GM21515 (cell line): ENCODE results near the gene CYP17A1.
"Not testable (repeated sequence)": the region's sequence is repeated elsewhere in the genome, so short reads cannot be mapped to it uniquely, and the experiment has no call there.

ENCODE experiments used
- ATAC-seq: cut with Tn5 transposase; IDR thresholded peaks from one replicate; pipeline ENCODE4 v1.9.1; 2021; ENCODE audit not compliant: unreplicated experiment

CYP17A1 gene

DNA sequence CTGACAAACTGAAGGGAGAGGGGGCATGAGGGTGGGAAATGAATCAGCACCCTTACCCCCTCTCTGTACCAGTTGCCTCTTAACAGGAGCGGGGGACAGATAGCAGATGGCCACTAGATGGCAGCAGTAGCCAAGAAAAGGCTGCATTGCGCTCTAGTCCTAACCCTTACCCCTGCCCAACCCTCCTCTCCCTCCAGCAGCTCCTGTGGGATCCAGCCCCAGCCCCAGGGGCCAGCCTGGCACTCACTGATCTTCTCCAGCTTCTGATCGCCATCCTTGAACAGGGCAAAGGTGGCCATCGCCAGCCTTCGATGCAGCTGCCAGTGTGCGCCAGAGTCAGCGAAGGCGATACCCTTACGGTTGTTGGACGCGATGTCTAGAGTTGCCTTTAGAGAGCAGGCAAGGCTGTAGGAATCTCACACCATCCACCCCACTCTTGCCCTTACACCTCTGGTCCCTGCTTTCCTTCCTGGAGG lies 2.2 kb downstream of the CYP17A1 start:
- ATAC-seq, result no peak

GRCh38 chr10:102834143-102834542 lies 3.1 kb downstream of the CYP17A1 start:
- no peak for ATAC-seq

DNA sequence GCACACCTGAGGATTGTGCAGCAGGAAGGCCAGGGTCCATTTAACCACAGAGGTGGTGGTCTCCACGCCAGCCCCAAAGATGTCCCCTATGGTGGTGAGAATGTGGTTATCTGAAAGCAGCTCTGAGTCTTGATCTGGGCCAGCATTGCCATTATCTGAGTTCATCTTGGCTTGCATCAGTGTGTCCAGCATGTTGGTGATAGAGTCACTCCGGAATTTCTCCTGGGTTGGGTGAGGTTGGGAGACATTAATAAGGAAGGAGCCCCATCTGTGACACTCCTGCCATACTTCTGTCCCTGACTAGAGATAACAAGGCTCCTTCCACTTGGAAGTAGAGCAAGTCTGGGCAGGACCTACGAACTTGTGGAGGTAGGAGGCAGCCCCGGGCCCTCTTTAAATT lies 4.2 kb downstream of the CYP17A1 start:
- ATAC-seq, result no peak

DNA sequence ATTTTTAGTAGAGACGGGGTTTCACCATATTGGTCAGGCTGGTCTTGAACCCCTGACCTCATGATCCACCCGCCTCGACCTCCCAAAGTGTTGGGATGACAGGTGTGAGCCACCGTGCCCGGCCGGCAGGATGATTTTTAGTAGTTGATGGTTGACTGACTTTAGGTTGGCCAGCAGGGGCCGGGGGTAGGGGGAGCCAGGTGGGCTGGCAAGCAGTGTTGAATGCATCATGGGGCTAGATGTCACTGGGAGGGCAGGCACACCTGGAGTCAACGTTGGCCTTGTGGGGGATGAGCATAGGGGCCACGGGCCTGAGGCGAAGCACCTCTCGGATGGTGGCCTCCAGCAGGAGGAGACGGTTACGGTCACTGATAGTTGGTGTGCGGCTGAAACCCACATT lies 5.0 kb downstream of the CYP17A1 start:
- no peak for ATAC-seq

DNA sequence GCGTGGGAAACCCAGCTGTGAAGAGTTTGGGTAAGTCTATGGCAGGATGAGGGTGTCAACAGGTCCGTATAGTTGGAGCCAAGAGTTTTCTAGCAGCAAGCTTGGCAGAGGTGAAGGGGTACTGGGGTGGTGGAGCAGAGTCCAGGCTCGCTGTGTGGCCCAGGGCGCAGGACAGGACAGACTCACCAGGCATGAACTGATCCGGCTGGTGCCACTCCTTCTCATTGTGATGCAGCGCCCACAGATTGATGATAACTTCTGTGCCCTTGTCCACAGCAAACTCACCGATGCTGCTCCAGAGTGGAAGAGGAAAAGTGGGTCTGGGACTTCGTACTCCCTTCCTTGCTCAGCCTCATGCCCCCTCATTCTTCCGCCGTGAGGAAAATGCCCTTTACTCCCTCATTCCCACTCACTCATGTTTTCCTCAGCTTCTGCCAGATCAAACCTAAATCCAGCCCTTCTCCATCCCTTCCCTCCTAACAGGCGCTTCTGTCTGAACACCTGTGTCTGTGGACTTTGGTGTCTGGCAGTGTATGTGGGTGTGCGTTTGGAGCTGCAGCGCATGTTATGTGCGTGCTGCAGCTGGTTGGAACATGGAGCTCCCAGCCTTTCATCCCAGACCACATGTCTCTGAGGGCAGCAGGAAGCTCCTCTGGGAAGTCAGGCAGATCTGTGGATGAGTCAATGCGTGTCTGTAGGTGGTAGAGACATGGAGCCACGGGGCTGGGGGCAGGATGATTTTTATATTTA lies 5.7 kb downstream of the CYP17A1 start:
- no peak for ATAC-seq

- no peak for ATAC-seq
Observed at GRCh38 chr10:102827597-102827975, 9.6 kb downstream of the CYP17A1 start.

- ATAC-seq, result no peak
Observed at GRCh38 chr10:102826148-102826796, 10.9 kb downstream of the CYP17A1 start.

DNA sequence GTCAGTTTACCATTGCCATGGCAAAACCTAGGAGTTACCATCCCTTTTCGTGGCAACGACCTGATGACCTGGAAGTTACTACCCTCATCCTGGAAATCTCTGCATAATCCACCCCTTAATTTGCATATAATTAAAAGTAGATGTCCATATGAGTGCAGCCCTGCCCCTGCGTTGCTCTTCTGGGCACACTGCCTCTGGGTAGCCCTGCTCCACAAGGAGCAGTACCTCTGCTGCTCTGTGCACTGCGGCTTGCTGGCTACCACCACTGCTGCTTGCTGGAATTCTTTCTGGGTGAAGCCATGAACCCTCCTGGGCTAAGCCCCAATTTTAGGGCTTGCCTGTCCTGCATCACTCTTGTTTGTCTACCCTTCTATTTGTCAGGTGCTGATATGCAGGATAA lies 12.5 kb downstream of the CYP17A1 start:
- no peak for ATAC-seq

DNA sequence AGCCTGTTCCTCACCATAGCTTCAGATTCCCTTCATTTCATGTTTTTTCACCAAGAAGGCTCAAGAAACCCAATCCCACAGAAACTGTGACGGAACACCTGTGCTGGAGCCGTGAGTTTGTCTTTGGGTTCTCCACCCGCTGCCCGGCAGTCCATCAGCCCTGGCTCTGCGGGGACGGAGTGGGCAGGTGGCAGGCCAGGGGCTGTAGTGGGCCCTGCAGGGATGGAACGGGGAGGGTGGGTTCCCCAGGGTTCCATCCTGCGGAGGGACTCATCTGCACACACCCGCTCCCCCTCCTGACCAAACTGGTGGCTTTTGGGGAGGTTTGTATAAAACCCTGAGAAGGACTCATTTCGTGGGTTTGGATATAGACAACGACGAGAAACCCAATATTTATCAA lies 15.0 kb downstream of the CYP17A1 start:
- no peak for ATAC-seq

DNA sequence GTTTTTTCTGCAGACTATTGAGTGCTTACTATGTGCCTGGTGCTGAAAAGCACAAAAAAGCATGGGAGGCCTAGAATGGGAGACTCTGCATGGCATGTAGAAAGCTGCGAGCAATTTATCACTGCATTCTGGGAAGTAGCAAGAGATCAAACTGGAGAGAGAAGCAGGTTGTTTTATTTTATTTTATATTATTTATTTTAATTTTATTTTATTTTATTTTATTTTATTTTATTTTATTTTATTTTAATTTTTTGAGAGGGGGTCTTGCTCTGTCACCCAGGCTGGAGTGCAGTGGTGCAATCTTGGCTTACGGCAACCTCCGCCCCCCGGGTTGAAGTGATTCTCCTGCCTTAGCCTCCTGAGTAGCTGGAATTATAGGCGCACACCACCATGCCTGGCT lies 17.2 kb downstream of the CYP17A1 start:
- not testable (repeated sequence) for ATAC-seq

- ATAC-seq, result no peak
Observed at GRCh38 chr10:102819054-102819453, 18.2 kb downstream of the CYP17A1 start.

DNA sequence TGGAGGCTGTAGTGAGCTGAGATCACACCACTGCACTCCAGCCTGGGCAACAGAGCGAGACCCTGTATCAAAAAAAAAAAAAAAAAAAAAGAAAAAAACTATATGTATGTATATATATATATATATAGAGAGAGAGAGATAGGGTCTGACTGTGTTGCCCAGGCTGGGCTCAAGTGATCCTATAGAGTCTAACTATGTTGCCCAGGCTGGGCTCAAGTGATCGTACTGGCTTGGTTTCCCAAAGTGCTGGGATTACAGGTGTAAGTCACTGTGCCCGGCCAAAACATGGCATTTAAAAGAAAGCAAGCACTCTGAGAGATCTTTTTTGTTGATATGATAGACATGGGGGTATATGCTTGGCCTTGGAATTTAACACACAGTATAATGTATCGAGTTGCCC lies 20.0 kb downstream of the CYP17A1 start:
- ATAC-seq, result no peak

GRCh38 chr10:102815790-102816549 lies 21.2 kb downstream of the CYP17A1 start:
- no peak for ATAC-seq

DNA sequence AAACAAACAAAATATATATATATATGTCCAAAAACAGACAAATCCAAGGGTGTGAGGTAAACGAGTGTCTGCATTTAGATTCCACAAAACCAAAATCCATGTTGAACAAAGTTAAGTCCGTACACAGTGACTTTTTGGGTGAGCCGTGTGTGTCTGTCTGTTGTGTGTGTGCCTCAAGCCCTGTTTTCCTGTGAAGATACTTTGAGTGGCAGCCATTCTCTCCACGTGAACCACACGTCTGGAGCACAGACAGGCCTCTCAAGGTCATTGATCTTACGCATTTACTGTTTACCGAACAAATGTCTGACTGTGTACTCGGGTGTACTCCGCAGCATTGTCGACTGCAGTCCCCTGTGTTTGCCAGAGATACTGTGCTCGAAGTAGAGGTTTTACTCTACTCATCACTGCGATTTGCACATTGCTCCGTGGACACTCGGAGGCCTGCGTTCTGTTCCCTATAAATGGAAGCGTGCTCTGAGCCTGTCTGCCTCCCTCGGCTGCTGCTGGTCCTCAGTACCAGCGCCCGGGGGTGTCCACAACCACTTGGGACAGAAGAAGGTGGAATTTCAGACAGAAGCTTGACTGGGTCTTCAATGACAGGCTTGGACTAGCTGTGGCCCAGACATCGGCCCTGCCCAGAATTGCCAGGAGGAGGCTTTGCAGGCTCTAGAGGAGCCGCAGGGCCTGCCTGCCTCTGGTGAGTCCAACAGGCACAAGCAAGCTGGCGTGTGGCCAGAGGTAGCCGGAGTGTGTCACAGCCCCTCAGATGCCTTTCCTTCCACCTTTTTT lies 22.1 kb downstream of the CYP17A1 start:
- ATAC-seq, result no peak

DNA sequence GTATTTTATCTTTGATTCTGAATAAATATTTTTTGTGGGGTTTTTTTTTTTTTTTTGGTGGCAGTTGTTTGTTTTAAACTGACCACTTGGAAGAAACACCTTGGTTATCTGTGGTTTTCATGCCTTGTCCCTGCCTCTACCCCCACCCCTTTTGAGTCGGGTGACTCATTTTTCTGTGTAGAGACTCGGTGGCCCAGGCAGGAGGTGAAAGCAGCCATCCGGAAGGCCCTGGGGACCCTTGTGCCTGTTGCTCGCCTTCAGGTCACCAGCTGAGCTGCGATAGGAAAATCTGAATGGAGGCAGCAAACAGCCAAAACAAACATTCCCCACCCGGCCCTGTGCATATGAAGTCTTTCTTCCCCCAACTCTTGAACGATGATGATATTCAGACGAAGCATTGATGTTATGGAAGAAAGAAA lies 22.8 kb downstream of the CYP17A1 start:
- no peak for ATAC-seq

DNA sequence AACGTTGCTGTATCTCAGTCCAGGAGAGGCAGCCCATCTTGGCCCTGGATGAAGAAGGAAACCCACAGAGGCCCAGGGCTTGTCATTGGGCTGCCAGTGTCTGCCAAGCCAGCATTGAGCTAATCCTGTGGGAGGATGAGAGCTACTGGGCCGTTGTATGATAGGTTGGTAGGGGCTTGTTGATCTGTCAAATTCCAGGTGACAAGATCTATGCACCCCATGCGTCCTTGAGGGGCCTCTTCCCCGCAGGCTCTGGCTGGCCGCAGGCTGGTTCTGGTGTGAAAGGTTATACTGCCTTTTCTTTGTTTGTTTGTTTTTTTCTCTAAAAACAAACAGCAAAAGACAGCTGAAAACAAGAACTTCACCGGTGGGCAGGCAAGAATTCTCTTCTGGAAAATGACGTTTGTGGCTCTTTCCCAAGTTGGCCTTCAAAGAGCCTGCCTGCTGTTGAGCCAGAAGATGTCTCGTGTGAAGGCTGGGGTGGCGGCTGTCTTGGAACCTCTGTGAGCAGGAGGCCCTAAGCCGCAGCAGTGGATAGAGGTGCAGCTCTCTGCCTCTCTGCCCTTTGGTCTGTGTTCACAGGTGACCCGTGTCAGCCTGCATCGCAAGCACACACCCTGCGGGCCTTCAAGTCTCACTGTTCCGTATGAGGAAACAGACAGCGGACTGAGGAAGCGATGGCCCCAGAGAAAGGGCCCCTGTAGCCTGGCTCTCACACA lies 23.3 kb downstream of the CYP17A1 start:
- ATAC-seq, result no peak

DNA sequence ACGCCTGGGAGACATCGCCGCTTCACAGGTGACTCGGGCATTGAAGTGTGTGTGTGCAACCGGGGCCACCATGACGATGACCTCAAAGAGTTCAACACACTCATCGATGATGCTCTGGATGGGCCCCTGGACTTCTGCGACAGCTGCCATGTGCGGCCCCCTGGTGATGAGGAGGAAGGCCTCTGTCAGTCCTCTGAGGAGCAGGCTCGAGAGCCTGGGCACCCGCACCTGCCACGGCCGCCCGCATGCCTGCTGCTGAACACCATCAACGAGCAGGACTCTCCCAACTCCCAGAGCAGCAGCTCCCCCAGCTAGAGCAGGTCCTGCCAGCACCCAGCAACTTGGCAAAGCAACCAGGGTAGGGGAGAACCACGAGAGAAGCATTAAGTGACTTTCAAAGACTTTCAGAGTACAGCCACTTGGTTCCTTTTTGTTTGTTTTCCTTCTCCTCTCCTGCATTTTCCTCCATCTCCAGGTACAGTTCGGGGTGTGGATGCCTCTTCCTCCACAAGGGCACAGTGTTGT lies 24.1 kb downstream of the CYP17A1 start:
- ATAC-seq, result no peak

DNA sequence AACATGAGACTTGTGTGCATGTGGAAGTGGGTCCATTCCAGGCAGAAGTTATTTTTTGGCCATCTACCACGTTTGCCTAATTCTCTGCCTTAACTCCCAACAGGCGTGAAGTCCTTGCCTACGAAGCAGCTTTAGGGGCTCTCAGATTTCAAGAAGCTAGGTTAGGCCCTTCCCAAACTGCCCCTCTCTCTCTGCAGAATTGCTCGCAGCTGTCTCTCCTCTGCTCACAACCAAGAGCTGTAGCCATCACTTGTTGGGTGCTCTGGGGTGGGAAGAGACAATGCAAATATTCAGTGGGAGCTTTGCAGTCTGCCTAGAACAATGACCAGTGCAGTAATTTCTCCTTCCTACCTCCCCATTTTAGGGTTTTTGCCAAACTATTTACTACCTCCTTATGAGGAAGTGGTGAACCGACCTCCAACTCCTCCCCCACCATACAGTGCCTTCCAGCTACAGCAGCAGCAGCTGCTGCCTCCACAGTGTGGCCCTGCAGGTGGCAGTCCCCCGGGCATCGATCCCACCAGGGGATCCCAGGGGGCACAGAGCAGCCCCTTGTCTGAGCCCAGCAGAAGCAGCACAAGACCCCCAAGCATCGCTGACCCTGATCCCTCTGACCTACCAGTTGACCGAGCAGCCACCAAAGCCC lies 24.9 kb downstream of the CYP17A1 start:
- ATAC-seq, result no peak

DNA sequence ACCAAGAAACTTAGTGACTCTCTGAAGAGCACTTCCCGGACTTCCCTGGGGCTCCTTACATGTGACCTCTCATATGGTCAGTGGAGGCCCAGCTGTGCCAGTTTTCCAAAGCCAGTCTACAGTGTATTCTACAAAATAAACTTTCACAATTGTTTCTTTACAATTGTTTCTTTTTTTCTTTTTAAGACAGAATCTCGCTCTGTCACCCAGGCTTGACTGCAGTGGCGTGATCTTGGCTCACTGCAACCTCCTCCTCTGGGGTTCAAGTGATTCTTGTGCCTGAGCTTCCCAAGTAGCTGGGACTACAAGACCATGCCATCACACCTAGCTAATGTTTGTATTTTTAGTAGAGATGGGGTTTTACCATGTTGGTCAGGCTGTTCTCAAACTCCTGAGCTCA lies 25.9 kb downstream of the CYP17A1 start:
- no peak for ATAC-seq

DNA sequence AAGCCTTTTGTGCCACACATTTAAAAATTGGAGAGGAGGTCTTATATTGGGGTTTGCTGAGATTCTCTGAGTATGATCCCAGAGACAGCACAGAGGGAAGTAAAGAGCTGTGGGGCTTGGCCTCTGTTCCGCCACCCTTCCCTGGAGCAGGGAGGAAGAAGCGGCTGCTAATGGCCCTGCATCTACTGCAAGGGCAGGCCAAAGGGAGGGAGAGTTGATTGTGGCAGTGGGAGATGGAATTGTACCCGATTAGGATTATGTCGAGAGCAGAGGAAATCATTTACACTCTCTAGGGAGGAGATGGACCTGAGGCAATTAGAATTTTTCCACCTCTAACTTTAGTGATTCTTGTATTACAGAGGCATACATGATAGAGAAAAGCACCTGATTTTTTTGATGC lies 28.8 kb downstream of the CYP17A1 start:
- no peak for ATAC-seq
